PC-3 (cell line): ENCODE measurements around the gene ARL8A. TPM values are rescaled to one million over a fixed set of nuclear protein-coding genes. Genes with fewer than 3 reads are reported as not detected.

Experiments used
- ATAC-seq: fragments of 200-7000 bp; cut with Tn5 transposase; 2 replicates; pipeline ENCODE4 v1.9.1; 2020; ENCODE audit warnings: mild to moderate bottlenecking, moderate library complexity
- BruUV-seq: library from RNA; stranded (reverse); fragments of 400-500 nt; replicated peaks from 2 replicates; lab custom pipeline; 2021; lab: Mats Ljungman, UMichigan
- CTCF ChIA-PET: fragments of 300-600 bp; sonication (Branson Sonifier 250); formaldehyde crosslinking; loops from one replicate; lab custom pipeline; 2022; ENCODE audit warnings: antibody characterized with exemption; lab: Charles Lee
- POLR2A ChIA-PET: fragments of 300-600 bp; sonication (Branson Sonifier 250); formaldehyde crosslinking; loops from one replicate; lab custom pipeline; 2022; ENCODE audit warnings: antibody characterized with exemption; ENCODE audit not compliant: unreplicated experiment; lab: Charles Lee
- DNase-seq: peaks from one replicate; pipeline ENCODE4 v3.0.0-alpha.2; 2015
- H2AFZ ChIP-seq: fragments of 300-600 bp; sonication (generic); 2 replicates; pipeline ENCODE4 v1.6.0; 2016; ENCODE audit warnings: antibody characterized with exemption, low read length
- H3F3A ChIP-seq: fragments of 300-600 bp; sonication (generic); one replicate; pipeline ENCODE4 v1.6.0; 2017; ENCODE audit warnings: antibody characterized with exemption, low read length, control low read depth, mild to moderate bottlenecking; ENCODE audit not compliant: unreplicated experiment
- H3K27ac ChIP-seq: fragments of 300-600 bp; sonication (generic); 2 replicates; pipeline ENCODE4 v1.5.1; 2016; ENCODE audit warnings: mild to moderate bottlenecking, low read length
- H3K27me3 ChIP-seq: fragments of 300-600 bp; sonication (generic); 2 replicates; pipeline ENCODE4 v1.6.1; 2016; ENCODE audit warnings: low read length, mixed read lengths
- H3K36me3 ChIP-seq: fragments of 300-600 bp; sonication (generic); 2 replicates; pipeline ENCODE4 v1.6.1; 2016; ENCODE audit warnings: low read depth, mixed run types, low read length, mixed read lengths
- H3K4me1 ChIP-seq: fragments of 300-600 bp; sonication (generic); 2 replicates; pipeline ENCODE4 v1.5.1; 2016; ENCODE audit warnings: low read length; ENCODE audit not compliant: insufficient read depth
- H3K4me2 ChIP-seq: fragments of 300-600 bp; sonication (generic); 2 replicates; pipeline ENCODE4 v1.6.0; 2016; ENCODE audit warnings: low read length
- H3K4me3 ChIP-seq: fragments of 300-600 bp; sonication (generic); 2 replicates; pipeline ENCODE4 v1.5.1; 2016; ENCODE audit warnings: mild to moderate bottlenecking, low read length, mixed read lengths
- H3K79me2 ChIP-seq: fragments of 300-600 bp; sonication (generic); 2 replicates; pipeline ENCODE4 v1.6.1; 2017; ENCODE audit warnings: low read length, mixed read lengths
- H3K9ac ChIP-seq: fragments of 300-600 bp; sonication (generic); 2 replicates; pipeline ENCODE4 v1.6.0; 2016; ENCODE audit warnings: mild to moderate bottlenecking, low read length
- H3K9me2 ChIP-seq: fragments of 300-600 bp; sonication (generic); replicated peaks from 2 replicates; pipeline ENCODE4 v1.6.1; 2016; ENCODE audit warnings: mixed run types, low read length, mixed read lengths
- H3K9me3 ChIP-seq: fragments of 300-600 bp; sonication (generic); 2 replicates; pipeline ENCODE4 v1.6.1; 2016; ENCODE audit warnings: low read length, mixed read lengths
- H4K20me1 ChIP-seq: fragments of 300-600 bp; sonication (generic); 2 replicates; pipeline ENCODE4 v1.6.1; 2016; ENCODE audit warnings: low read length, mixed read lengths
- CTCF ChIP-seq: fragments of 300-600 bp; sonication (generic); conservative IDR thresholded peaks from 2 replicates; pipeline ENCODE4 v1.5.1; 2017; ENCODE audit warnings: antibody characterized with exemption, low read depth, mild to moderate bottlenecking, low read length
- EZH2 ChIP-seq: fragments of 300-600 bp; sonication (generic); IDR thresholded peaks from one replicate; pipeline ENCODE4 v1.6.1; 2017; ENCODE audit warnings: antibody characterized with exemption, mild to moderate bottlenecking, low read length; ENCODE audit not compliant: unreplicated experiment
- EZH2phosphoT487 ChIP-seq: fragments of 300-600 bp; sonication (generic); IDR thresholded peaks from 2 replicates; pipeline ENCODE4 v1.6.1; 2018; ENCODE audit warnings: mild to moderate bottlenecking, antibody characterized with exemption, low read length, borderline replicate concordance
- intact Hi-C: fragments of 100-400 bp; cut with micrococcal nuclease; formaldehyde crosslinking; loops from 2 replicates; pipeline ENCODE4 v1.9.0; 2023
- total RNA-seq: library from RNA; depleted of rRNA; stranded (reverse); fragments of >200 nt; gene quantifications from 2 replicates; pipeline ENCODE4 v1.2.3, GENCODE V29; 2014

Gene ARL8A
- total RNA-seq, 1 experiment from 2014 or later, result 20.4 TPM

GRCh38 chr1:202110977-202111376 is 33.6 kb downstream of the ARL8A start:
- H3K27me3 ChIP-seq, result no peaks in the 10 kb centered on the region
- H3K79me2 ChIP-seq, result no peaks in the 10 kb centered on the region
- no peak overlapping the region for H3K4me2 ChIP-seq
- H3K9ac ChIP-seq, result no peak overlapping the region
- H3K4me1 ChIP-seq, result peaks cover 34% of the 10 kb centered on the region
- H3K4me3 ChIP-seq, result no peak overlapping the region
- CTCF ChIA-PET, result no interaction called here
- H3F3A ChIP-seq, result no peaks in the 10 kb centered on the region
- no peak for ATAC-seq
- H4K20me1 ChIP-seq, result no peaks in the 10 kb centered on the region
- H3K36me3 ChIP-seq, result no peaks in the 10 kb centered on the region
- POLR2A ChIA-PET, result no interaction called here
- BruUV-seq, result no TSS peak
- H2AFZ ChIP-seq, result no peak overlapping the region
- intact Hi-C loops, result no loop called here
- no peaks in the 10 kb centered on the region for H3K9me3 ChIP-seq
- TF ChIP-seq EZH2, result no peak
- no peak for TF ChIP-seq EZH2phosphoT487
- no peak for TF ChIP-seq CTCF
- DNase-seq, result no peak
- no peaks in the 10 kb centered on the region for H3K9me2 ChIP-seq
- no peak overlapping the region for H3K27ac ChIP-seq

- no peak overlapping the region for H2AFZ ChIP-seq
- ATAC-seq, result no peak
- H3K36me3 ChIP-seq, result no peaks in the 10 kb centered on the region
- peaks cover 35% of the 10 kb centered on the region for H3K4me1 ChIP-seq
- H3K79me2 ChIP-seq, result no peaks in the 10 kb centered on the region
- H3K4me3 ChIP-seq, result no peak overlapping the region
- no peaks in the 10 kb centered on the region for H3K9me2 ChIP-seq
- no peaks in the 10 kb centered on the region for H4K20me1 ChIP-seq
- intact Hi-C loops, result no loop called here
- no peak overlapping the region for H3K4me2 ChIP-seq
- POLR2A ChIA-PET, result interaction anchor here (0.6 kb wide), 1 partner anchor 85 kb away, joined by 3 read pairs; no protein-coding TSS in a partner anchor
- H3K9ac ChIP-seq, result no peak overlapping the region
- 0 out of 2 replicates have a peak overlapping the region, but pooled peaks have one; percentile 81 for H3K27ac ChIP-seq
- CTCF ChIA-PET, result no interaction called here
- no TSS peak for BruUV-seq
- TF ChIP-seq EZH2 (no peak), EZH2phosphoT487 (no peak), CTCF (no peak)
- DNase-seq, result no peak
- no peaks in the 10 kb centered on the region for H3F3A ChIP-seq
- no peaks in the 10 kb centered on the region for H3K9me3 ChIP-seq
- no peaks in the 10 kb centered on the region for H3K27me3 ChIP-seq
Observed at GRCh38 chr1:202107801-202108731, 36.5 kb downstream of the ARL8A start.

- no peaks in the 10 kb centered on the region for H4K20me1 ChIP-seq
- ATAC-seq, result peak; percentile 52
- peak overlapping the region; percentile 81 for H3K27ac ChIP-seq
- peaks cover 31% of the 10 kb centered on the region for H3K4me1 ChIP-seq
- POLR2A ChIA-PET, result no interaction called here
- H2AFZ ChIP-seq, result no peak overlapping the region
- peak; percentile 44 for DNase-seq
- no peak overlapping the region for H3K4me3 ChIP-seq
- intact Hi-C loops, result no loop called here
- no peak overlapping the region for H3K9ac ChIP-seq
- H3K4me2 ChIP-seq, result 0 out of 2 replicates have a peak overlapping the region, but pooled peaks have one; percentile 8
- BruUV-seq, result no TSS peak
- no peaks in the 10 kb centered on the region for H3K9me2 ChIP-seq
- H3K36me3 ChIP-seq, result no peaks in the 10 kb centered on the region
- H3F3A ChIP-seq, result no peaks in the 10 kb centered on the region
- no peaks in the 10 kb centered on the region for H3K79me2 ChIP-seq
- CTCF ChIA-PET, result no interaction called here
- H3K27me3 ChIP-seq, result no peaks in the 10 kb centered on the region
- TF ChIP-seq CTCF (no peak), EZH2phosphoT487 (no peak), EZH2 (no peak)
- no peaks in the 10 kb centered on the region for H3K9me3 ChIP-seq
Observed at GRCh38 chr1:202107321-202107761, 37.2 kb downstream of the ARL8A start.
